ENCODE results near the gene POGZ. TPM values are rescaled to one million over a fixed set of nuclear protein-coding genes. Genes with fewer than 3 reads are reported as not detected.

POGZ gene
- total and polyA plus RNA-seq, 2 of the 4 experiments (the other 2 are of a cell fraction): 20.8 to 33.5 TPM

DNA sequence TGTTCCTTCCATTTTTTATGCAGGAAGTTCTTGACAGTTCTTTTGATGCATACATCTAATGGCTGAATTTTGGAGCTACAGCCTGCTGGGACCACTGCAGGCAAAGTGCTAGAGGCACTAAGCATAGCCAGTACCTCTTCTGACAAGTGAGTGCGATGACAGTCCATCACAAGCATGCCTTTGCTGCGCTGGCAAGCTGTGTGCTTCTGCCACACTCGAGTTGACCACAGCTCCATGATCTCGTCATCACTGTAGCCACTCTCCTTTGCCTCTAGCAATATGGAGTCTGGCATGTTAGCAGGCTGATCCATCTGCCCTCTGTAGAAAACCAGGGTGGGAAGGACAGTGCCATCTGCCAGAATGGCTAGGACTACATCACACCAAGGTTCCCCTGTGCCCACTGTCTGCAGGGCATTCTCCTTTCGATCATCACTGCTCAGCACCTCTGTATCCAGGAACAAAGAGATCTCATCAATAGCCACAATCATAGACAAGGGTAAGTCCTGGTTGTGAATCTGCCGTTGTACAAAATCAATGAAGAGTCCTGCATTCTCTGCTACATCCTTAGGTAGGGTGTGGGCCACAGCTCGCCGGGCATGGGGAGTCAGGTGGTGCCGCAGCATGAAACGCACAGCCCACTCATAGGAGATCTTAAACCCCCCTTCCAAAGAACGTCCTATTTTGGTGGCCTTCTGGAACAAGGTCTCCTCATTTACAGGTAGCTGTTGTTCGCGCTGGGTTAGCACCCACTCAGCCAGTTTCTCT, 53.9 kb downstream of the POGZ start:
- Histone ChIP-seq H3K9me3 (ENCODE audit: control insufficient read depth, insufficient read depth, low read length) (no peaks in the 10 kb centered on the region), H3K4me1 (ENCODE audit: control insufficient read depth, insufficient read depth, low read length) (peaks cover 3% of the 10 kb centered on the region; the same call in 1 of the 2 replicates), H4K91ac (ENCODE audit: insufficient read depth, low read depth, low read length) (no peak overlapping the region), H2AK9ac (replicated peaks; ENCODE audit: low read depth, low read length, poor library complexity) (peak overlapping the region; percentile 26), H2AK5ac (ENCODE audit: low read depth, low read length) (no peak overlapping the region), H4K20me1 (ENCODE audit: insufficient read depth, low read length) (peaks cover 20% of the 10 kb centered on the region; the same call in 1 of the 2 replicates), H3K9me1 (ENCODE audit: insufficient read depth, low read length) (peaks cover 20% of the 10 kb centered on the region), H3K9ac (ENCODE audit: low read depth, low read length) (no peak overlapping the region), H3K4me3 (ENCODE audit: insufficient read depth, low read depth, low read length) (no peak overlapping the region), H2BK15ac (ENCODE audit: low read depth, low read length) (no peak overlapping the region), H2AFZ (replicated peaks; ENCODE audit: low read length, poor library complexity) (peak overlapping the region; percentile 5), H4K5ac (ENCODE audit: low read depth, low read length) (no peak overlapping the region), H3K4ac (ENCODE audit: low read depth, low read length) (no peak overlapping the region), H3K27ac (ENCODE audit: insufficient read depth, low read length) (no peak overlapping the region), H2BK120ac (ENCODE audit: low read depth, low read length) (no peak overlapping the region), H4K8ac (ENCODE audit: low read depth in 2 of 2, low read length in 2 of 2) (no peak overlapping the region), H3K27me3 (ENCODE audit: control insufficient read depth, insufficient read depth, low read length) (no peaks in the 10 kb centered on the region), H3K14ac (replicated peaks; ENCODE audit: low read depth, low read length) (no peak overlapping the region), H3K18ac (ENCODE audit: low read depth, low read length) (no peak overlapping the region), H3K56ac (ENCODE audit: extremely low read depth, insufficient read depth, low read length) (no peak overlapping the region), H2BK5ac (ENCODE audit: low read depth, low read length, poor library complexity, severe bottlenecking) (no peak overlapping the region), H3K4me2 (ENCODE audit: low read depth, low read length) (no peak overlapping the region), H3K36me3 (ENCODE audit: control insufficient read depth, insufficient read depth, low read length) (peaks cover 66% of the 10 kb centered on the region), H3K23ac (ENCODE audit: low read depth, low read length) (no peak overlapping the region), H2BK20ac (ENCODE audit: low read depth, low read length) (no peak overlapping the region), H3K79me1 (ENCODE audit: low read depth in 1 of 2, low read length in 2 of 2) (peaks cover 5 to 52% of the 10 kb centered on the region in 2 experiments; a peak in 3 of 4 replicates)
- dilution Hi-C loops (cut with HindIII; ENCODE audit: low sequenced_read_pairs, unreplicated experiment): no loop called here
- CTCF ChIA-PET: interaction anchor here (0.6 kb wide), 1 partner anchor 93 kb away, joined by 3 read pairs; no protein-coding TSS in a partner anchor
- no peak for ATAC-seq (ENCODE audit: low read depth)
- intact Hi-C loops (cut with micrococcal nuclease): no loop called here
- POLR2A ChIA-PET (ENCODE audit: unreplicated experiment): no interaction called here
- TF ChIP-seq MAZ (IDR thresholded peaks at IDR 0.05; ENCODE audit: borderline replicate concordance, low read depth, low read length) (no peak), POLR2A (IDR thresholded peaks at IDR 0.05; ENCODE audit: low read depth, low read length) (no peak), RCOR1 (IDR thresholded peaks at IDR 0.05; ENCODE audit: insufficient replicate concordance, low read length) (no peak), CHD1 (IDR thresholded peaks at IDR 0.05; ENCODE audit: low read depth, low read length) (no peak), FOS (IDR thresholded peaks at IDR 0.05; ENCODE audit: low read depth, low read length) (no peak), CEBPB (IDR thresholded peaks at IDR 0.05; ENCODE audit: low read depth, low read length) (no peak), RAD21 (IDR thresholded peaks at IDR 0.05; ENCODE audit: low read length) (no peak), BHLHE40 (IDR thresholded peaks at IDR 0.05; ENCODE audit: low read depth, low read length) (no peak), USF2 (IDR thresholded peaks at IDR 0.05; ENCODE audit: low read depth, low read length) (no peak), ELK1 (IDR thresholded peaks at IDR 0.05; ENCODE audit: borderline replicate concordance, low read depth, low read length) (no peak), MAFK (IDR thresholded peaks at IDR 0.05; ENCODE audit: low read depth, low read length) (no peak), NFE2L2 (IDR thresholded peaks at IDR 0.05; ENCODE audit: low read depth, low read length) (no peak)
- 96% methylated on average over 4 of the region's 13 CpGs; no CpG with 5 or more reads in 1 of the 2 experiments for WGBS, 2 experiments (ENCODE audit: extremely low coverage in 2 of 2, insufficient read length in 1 of 2)
- DNase-seq: no peak
- in situ Hi-C loops (cut with MboI; ENCODE audit: low sequenced_read_pairs): loop anchor here (10.0 kb wide), 2 partner anchors 101 to 211 kb away; partner anchors contain the start of genes PIP5K1A and VPS72
- BruUV-seq (replicated peaks): no TSS peak

Data from IMR-90 (cell line).